Measurements from ENCODE around the gene UBE2J2. TPM values are rescaled to one million over a fixed set of nuclear protein-coding genes. Genes with fewer than 3 reads are reported as not detected.

Gene UBE2J2
- polyA plus RNA-seq, 1 donor from 2014 or later: 79.7 TPM

DNA sequence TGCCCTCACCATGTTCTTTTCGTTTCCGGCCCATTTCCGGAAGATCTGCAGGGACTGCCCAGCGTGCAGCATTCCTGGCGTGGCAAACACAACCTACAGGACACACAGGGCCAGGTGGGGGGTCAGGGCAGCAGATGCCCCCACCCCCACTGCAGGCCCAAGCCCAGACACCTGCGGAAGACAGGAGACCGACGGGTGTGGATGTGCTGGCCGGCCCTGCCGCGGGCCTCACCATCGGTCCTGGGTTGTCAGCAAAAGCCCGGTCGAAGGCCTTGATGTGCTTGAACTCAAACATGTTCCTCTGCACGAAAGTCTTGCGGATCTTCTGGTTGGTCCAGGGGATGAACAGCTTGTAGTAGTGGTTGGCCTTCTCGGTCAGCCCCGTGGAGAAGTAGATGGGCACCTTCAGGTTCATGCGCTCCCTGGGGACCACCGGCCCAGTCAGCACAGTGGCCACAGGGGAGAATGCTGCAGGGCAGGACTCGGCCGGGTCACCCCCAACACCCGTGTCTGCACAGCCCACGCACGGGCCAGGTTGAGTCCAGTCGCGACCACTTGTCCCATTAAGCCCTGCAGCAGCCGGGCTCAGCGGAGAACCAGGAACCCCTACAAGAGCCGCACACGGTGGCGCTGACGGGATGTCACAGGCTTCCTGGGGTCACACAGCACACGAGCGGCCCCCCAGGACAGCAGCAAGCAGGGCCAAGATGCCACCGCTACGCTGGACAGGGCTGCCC, 40.0 kb upstream of the UBE2J2 start:
- Histone ChIP-seq H3K9ac (ENCODE audit: low read length) (no peak overlapping the region), H3K9me3 (ENCODE audit: low read length) (no peaks in the 10 kb centered on the region), H3K27ac (ENCODE audit: low read length) (no peak overlapping the region), H3K79me2 (replicated peaks; ENCODE audit: insufficient read depth, low read length) (no peaks in the 10 kb centered on the region), H3K36me3 (ENCODE audit: insufficient read depth, low read length) (no peaks in the 10 kb centered on the region), H3K27me3 (ENCODE audit: insufficient read depth, low read depth, low read length) (no peaks in the 10 kb centered on the region), H3F3A (ENCODE audit: insufficient read depth, low read length, poor library complexity, severe bottlenecking) (no peaks in the 10 kb centered on the region), H3K4me3 (ENCODE audit: low read length) (no peak overlapping the region), H4K20me1 (ENCODE audit: insufficient read depth) (no peaks in the 10 kb centered on the region), H2AFZ (ENCODE audit: low read depth, low read length) (no peak overlapping the region), H3K9me2 (ENCODE audit: insufficient read depth, low read length) (no peaks in the 10 kb centered on the region), H3K4me2 (ENCODE audit: low read length) (no peak overlapping the region)
- TF ChIP-seq, protein P1, sequence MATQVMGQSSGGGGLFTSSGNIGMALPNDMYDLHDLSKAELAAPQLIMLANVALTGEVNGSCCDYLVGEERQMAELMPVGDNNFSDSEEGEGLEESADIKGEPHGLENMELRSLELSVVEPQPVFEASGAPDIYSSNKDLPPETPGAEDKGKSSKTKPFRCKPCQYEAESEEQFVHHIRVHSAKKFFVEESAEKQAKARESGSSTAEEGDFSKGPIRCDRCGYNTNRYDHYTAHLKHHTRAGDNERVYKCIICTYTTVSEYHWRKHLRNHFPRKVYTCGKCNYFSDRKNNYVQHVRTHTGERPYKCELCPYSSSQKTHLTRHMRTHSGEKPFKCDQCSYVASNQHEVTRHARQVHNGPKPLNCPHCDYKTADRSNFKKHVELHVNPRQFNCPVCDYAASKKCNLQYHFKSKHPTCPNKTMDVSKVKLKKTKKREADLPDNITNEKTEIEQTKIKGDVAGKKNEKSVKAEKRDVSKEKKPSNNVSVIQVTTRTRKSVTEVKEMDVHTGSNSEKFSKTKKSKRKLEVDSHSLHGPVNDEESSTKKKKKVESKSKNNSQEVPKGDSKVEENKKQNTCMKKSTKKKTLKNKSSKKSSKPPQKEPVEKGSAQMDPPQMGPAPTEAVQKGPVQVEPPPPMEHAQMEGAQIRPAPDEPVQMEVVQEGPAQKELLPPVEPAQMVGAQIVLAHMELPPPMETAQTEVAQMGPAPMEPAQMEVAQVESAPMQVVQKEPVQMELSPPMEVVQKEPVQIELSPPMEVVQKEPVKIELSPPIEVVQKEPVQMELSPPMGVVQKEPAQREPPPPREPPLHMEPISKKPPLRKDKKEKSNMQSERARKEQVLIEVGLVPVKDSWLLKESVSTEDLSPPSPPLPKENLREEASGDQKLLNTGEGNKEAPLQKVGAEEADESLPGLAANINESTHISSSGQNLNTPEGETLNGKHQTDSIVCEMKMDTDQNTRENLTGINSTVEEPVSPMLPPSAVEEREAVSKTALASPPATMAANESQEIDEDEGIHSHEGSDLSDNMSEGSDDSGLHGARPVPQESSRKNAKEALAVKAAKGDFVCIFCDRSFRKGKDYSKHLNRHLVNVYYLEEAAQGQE (IDR thresholded peaks at IDR 0.05; ENCODE audit: borderline replicate concordance): no peak
- no peak for TF ChIP-seq RAD21 (conservative IDR thresholded peaks at IDR 0.05)
- TF ChIP-seq POLR2AphosphoS5 (IDR thresholded peaks at IDR 0.05): no peak
- TF ChIP-seq EZH2 (IDR thresholded peaks at IDR 0.05; ENCODE audit: borderline replicate concordance, insufficient read depth, low read length, poor library complexity, severe bottlenecking): no peak
- TF ChIP-seq EP300 (conservative IDR thresholded peaks at IDR 0.05; ENCODE audit: poor library complexity, severe bottlenecking): no peak
- TF ChIP-seq TAF1 (IDR thresholded peaks at IDR 0.05; ENCODE audit: low read depth): no peak
- TF ChIP-seq, protein P2, sequence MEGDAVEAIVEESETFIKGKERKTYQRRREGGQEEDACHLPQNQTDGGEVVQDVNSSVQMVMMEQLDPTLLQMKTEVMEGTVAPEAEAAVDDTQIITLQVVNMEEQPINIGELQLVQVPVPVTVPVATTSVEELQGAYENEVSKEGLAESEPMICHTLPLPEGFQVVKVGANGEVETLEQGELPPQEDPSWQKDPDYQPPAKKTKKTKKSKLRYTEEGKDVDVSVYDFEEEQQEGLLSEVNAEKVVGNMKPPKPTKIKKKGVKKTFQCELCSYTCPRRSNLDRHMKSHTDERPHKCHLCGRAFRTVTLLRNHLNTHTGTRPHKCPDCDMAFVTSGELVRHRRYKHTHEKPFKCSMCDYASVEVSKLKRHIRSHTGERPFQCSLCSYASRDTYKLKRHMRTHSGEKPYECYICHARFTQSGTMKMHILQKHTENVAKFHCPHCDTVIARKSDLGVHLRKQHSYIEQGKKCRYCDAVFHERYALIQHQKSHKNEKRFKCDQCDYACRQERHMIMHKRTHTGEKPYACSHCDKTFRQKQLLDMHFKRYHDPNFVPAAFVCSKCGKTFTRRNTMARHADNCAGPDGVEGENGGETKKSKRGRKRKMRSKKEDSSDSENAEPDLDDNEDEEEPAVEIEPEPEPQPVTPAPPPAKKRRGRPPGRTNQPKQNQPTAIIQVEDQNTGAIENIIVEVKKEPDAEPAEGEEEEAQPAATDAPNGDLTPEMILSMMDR (IDR thresholded peaks at IDR 0.05; ENCODE audit: poor library complexity, severe bottlenecking): no peak
- no peak for TF ChIP-seq MXI1 (conservative IDR thresholded peaks at IDR 0.05; ENCODE audit: poor library complexity, severe bottlenecking)
- TF ChIP-seq SMC3 (conservative IDR thresholded peaks at IDR 0.05; ENCODE audit: poor library complexity): no peak

DNA sequence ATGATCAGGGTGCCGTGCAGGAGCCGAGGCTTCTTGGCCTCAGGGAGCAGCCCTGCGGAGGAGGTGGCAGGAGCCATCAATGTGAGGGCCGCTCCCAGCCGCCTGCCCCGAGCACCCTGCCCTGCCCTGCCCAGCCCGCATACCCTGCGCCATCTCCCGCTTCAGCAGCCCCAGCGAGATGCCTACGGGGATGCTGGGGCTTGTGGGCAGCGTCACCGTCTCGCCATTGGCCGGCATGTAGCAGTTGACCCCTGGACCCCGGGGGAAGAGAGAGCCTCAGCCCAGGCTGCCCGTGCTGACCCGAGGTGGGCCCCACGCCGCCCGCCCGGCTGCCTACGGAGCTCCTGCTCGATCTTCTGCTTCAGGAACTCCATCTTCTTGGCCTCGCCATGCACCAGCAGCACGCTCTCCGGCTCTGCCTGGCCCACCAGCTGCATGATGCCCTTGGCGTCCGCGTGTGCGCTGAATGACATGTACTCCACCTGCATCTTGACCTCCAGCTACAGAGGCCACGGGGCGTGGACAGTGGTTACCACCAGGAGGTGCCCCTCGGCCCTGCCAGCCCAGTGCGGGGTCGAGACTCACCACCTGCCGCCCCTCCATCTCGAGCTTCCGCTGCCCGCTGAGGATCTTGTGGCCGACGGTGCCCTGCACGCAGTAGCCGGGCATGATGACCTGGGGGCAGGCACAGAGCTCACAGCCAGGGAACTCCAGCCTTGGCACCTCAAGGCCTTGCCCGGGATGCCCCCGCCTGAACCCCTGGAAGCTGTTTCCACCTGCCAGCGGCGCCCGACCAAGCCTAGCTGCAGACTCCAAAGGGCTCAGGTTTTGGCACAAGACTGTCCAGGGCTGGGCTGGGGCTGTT, 39.0 kb upstream of the UBE2J2 start:
- TF ChIP-seq, protein P2 (IDR thresholded peaks at IDR 0.05; ENCODE audit: poor library complexity, severe bottlenecking): no peak
- TF ChIP-seq MXI1 (conservative IDR thresholded peaks at IDR 0.05; ENCODE audit: poor library complexity, severe bottlenecking) (no peak), RAD21 (conservative IDR thresholded peaks at IDR 0.05) (no peak), EP300 (conservative IDR thresholded peaks at IDR 0.05; ENCODE audit: poor library complexity, severe bottlenecking) (no peak)
- Histone ChIP-seq H3K79me2 (replicated peaks; ENCODE audit: insufficient read depth, low read length) (no peaks in the 10 kb centered on the region), H3F3A (ENCODE audit: insufficient read depth, low read length, poor library complexity, severe bottlenecking) (no peaks in the 10 kb centered on the region), H3K9me3 (ENCODE audit: low read length) (no peaks in the 10 kb centered on the region), H3K27ac (ENCODE audit: low read length) (no peak overlapping the region), H3K9ac (ENCODE audit: low read length) (no peak overlapping the region), H4K20me1 (ENCODE audit: insufficient read depth) (no peaks in the 10 kb centered on the region), H3K4me3 (ENCODE audit: low read length) (no peak overlapping the region), H3K4me2 (ENCODE audit: low read length) (no peak overlapping the region), H3K36me3 (ENCODE audit: insufficient read depth, low read length) (no peaks in the 10 kb centered on the region), H3K27me3 (ENCODE audit: insufficient read depth, low read depth, low read length) (no peaks in the 10 kb centered on the region), H2AFZ (ENCODE audit: low read depth, low read length) (no peak overlapping the region), H3K9me2 (ENCODE audit: insufficient read depth, low read length) (no peaks in the 10 kb centered on the region)

Data from neural cell (in vitro differentiated cells).